Thoracic aorta (tissue), 2 donors: ENCODE measurements around the gene NUDCD3. TPM values are rescaled to one million over a fixed set of nuclear protein-coding genes. Genes with fewer than 3 reads are reported as not detected.

Experiments used
- ATAC-seq: fragments of 150-250 bp; one replicate; pipeline ENCODE4 v1.8.0; 2017; ENCODE audit warnings: low read depth; ENCODE audit not compliant: insufficient number of reproducible peaks, low FRiP score
- DNase-seq: peaks from one replicate; pipeline ENCODE4 v3.0.0-alpha.2; 2020; ENCODE audit warnings: low spot score
- H3K27ac ChIP-seq, 2 donors: fragments of 200-600 bp; sonication (generic); 1 replicate in 1 of 2; 2 replicates in 1 of 2; pipeline ENCODE4 v1.5.1; 2016; ENCODE audit warnings: mild to moderate bottlenecking in 2 of 2, moderate library complexity in 2 of 2
- H3K27me3 ChIP-seq: fragments of 200-600 bp; sonication (generic); replicated peaks from 2 replicates; pipeline ENCODE4 v1.6.0; 2016; ENCODE audit warnings: mild to moderate bottlenecking; ENCODE audit not compliant: insufficient read depth
- H3K36me3 ChIP-seq: fragments of 200-600 bp; sonication (generic); one replicate; pipeline ENCODE4 v1.5.1; 2016
- H3K4me1 ChIP-seq, 2 donors: fragments of 200-600 bp; sonication (generic); 1 replicate in 1 of 2; 2 replicates in 1 of 2; pipeline versions ENCODE4 v1.5.1 to v1.6.0; 2016; ENCODE audit warnings: low read depth in 2 of 2, mild to moderate bottlenecking in 1 of 2; ENCODE audit not compliant: control insufficient read depth in 1 of 2
- H3K4me3 ChIP-seq: fragments of 200-600 bp; sonication (generic); 2 replicates; pipeline ENCODE4 v1.5.1; 2016; ENCODE audit warnings: mild to moderate bottlenecking
- H3K9me3 ChIP-seq: fragments of 200-600 bp; sonication (generic); 2 replicates; pipeline ENCODE4 v1.5.1; 2016
- total RNA-seq, 2 donors: library from RNA; depleted of rRNA; stranded (reverse); fragments of >200 nt; gene quantifications; one replicate each; pipeline versions ENCODE4 v1.1.0 to v1.2.3, GENCODE V29; 2016
- TF ChIP-seq, protein P1 (sequence below): fragments of 200-600 bp; sonication (generic); IDR thresholded peaks from one replicate; pipeline ENCODE4 v1.5.1; 2019; ENCODE audit warnings: antibody characterized with exemption

Gene NUDCD3
- total RNA-seq, 2 donors from 2014 or later = 57.0 to 64.5 TPM

DNA sequence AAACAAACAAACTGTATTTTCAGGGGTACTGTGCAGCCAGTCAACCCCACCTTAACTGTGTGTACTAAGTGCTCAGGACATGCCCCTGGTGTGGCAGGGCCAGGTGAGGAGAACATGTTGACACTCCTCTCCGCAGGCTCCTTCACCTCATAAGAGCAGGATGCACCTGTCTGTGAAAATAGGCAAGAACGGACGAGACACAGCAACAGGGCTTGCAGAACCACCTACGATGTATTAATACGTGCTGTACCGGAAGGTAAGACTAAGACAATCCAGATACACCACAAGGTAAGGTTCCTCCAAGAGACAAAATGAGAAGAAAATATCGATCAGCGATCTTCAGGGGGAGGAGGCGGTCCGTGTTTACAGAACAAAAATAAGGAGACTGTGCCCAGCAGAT, 99.3 kb downstream of the NUDCD3 start:
- Histone ChIP-seq H3K36me3 (peaks cover 14% of the 10 kb centered on the region), H3K27ac (no peak overlapping the region), H3K4me1 (peaks cover 0 to 26% of the 10 kb centered on the region in 2 donors), H3K4me3 (no peak overlapping the region), H3K9me3 (no peaks in the 10 kb centered on the region), H3K27me3 (no peaks in the 10 kb centered on the region)
- DNase-seq = no peak
- no peak for ATAC-seq
- TF ChIP-seq, protein P1, sequence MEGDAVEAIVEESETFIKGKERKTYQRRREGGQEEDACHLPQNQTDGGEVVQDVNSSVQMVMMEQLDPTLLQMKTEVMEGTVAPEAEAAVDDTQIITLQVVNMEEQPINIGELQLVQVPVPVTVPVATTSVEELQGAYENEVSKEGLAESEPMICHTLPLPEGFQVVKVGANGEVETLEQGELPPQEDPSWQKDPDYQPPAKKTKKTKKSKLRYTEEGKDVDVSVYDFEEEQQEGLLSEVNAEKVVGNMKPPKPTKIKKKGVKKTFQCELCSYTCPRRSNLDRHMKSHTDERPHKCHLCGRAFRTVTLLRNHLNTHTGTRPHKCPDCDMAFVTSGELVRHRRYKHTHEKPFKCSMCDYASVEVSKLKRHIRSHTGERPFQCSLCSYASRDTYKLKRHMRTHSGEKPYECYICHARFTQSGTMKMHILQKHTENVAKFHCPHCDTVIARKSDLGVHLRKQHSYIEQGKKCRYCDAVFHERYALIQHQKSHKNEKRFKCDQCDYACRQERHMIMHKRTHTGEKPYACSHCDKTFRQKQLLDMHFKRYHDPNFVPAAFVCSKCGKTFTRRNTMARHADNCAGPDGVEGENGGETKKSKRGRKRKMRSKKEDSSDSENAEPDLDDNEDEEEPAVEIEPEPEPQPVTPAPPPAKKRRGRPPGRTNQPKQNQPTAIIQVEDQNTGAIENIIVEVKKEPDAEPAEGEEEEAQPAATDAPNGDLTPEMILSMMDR = no peak

- Histone ChIP-seq H3K9me3 (no peaks in the 10 kb centered on the region), H3K27ac (no peak overlapping the region), H3K4me1 (peaks cover 0 to 31% of the 10 kb centered on the region in 2 donors), H3K36me3 (peaks cover 14% of the 10 kb centered on the region), H3K27me3 (no peaks in the 10 kb centered on the region), H3K4me3 (no peak overlapping the region)
- ATAC-seq (no peak), DNase-seq (no peak)
- TF ChIP-seq, protein P1 = no peak
These were observed 99.8 kb downstream of the NUDCD3 start for GRCh38 chr7:44390701-44391100.

GRCh38 chr7:44388089-44388970, 102.1 kb downstream of the NUDCD3 start:
- Histone ChIP-seq H3K27ac (peak overlapping the region; percentile 15 to 46), H3K27me3 (no peaks in the 10 kb centered on the region), H3K9me3 (no peaks in the 10 kb centered on the region), H3K4me1 (peaks cover 18 to 55% of the 10 kb centered on the region in 2 donors), H3K4me3 (no peak overlapping the region), H3K36me3 (peaks cover 14% of the 10 kb centered on the region)
- TF ChIP-seq, protein P1 = no peak
- ATAC-seq (no peak), DNase-seq (no peak)

DNA sequence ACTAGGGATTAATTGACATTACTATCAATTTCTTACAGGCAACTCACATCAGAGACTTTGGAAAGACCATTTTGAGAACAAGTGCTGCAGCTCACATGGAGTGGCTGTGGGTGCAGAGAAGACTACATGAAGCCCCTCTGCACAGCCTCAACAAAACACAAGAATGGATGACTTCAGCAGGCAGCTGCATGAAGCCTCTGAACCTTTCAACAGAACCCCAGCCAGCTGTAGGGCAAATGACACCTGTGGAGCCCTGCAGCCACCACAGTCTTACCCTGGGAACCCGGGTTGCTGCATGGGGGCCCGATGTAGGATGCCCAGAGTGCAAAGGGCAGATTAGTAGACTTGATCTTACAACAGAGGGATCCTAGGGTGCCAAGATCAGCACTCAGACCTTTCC, 103.1 kb downstream of the NUDCD3 start:
- no peak for DNase-seq
- no peak for ATAC-seq
- Histone ChIP-seq H3K4me3 (no peak overlapping the region), H3K9me3 (no peaks in the 10 kb centered on the region), H3K27me3 (no peaks in the 10 kb centered on the region), H3K4me1 (peaks cover 28 to 64% of the 10 kb centered on the region in 2 donors), H3K27ac (peak overlapping the region; percentile 15 to 46), H3K36me3 (peaks cover 14% of the 10 kb centered on the region)
- TF ChIP-seq, protein P1 = no peak

DNA sequence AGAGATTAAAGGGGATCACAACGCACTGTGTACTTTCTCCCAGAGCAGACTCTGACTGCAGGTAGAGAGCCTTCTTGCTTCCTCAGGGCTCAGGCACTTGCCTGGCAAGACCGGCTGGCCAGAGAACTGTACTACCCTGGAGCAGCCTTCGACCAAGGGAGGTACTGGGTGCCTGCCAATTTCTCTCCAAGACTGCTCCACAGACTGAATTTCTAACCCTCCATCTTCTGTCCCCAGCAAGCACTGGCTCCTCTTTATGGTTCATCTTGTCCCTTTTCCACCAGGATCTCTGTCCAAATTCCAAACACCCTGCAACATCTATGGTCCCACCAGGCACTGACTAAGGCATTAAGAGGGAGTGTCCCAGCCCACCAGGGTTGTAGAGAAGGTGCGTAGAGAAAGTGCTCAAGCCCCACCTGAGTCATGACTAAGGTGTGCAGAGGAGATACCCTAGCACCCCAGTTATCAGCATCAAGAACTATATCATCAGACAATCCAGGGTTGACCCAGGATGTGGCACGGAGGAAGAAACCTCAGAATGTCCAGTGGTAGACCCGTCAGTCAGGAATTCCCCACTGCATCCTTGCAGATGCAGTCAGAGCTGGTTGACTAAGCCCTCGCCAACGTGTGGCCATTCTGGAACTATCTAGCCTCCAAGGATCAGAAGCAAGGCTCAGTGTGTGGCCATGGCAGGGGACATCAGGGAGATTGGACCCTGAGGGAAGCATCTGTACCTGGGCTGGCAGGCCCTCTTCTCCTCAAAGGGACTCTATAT, 104.1 kb downstream of the NUDCD3 start:
- Histone ChIP-seq H3K9me3 (no peaks in the 10 kb centered on the region), H3K36me3 (peaks cover 14% of the 10 kb centered on the region), H3K27ac (peak overlapping the region; percentile 8 to 84), H3K27me3 (no peaks in the 10 kb centered on the region), H3K4me1 (peaks cover 29 to 69% of the 10 kb centered on the region in 2 donors), H3K4me3 (no peak overlapping the region)
- TF ChIP-seq, protein P1 = no peak
- DNase-seq (no peak), ATAC-seq (no peak)
